Measurements from ENCODE around the gene FBXL2.
"Not testable (repeated sequence)": the region's sequence is repeated elsewhere in the genome, so short reads cannot be mapped to it uniquely, and the experiment has no call there.

FBXL2 gene

GRCh38 chr3:33388374-33389100, 111.3 kb downstream of the FBXL2 start:
- no peak for DNase-seq

- no peak for DNase-seq
Observed at GRCh38 chr3:33389908-33390307, 112.7 kb downstream of the FBXL2 start.

- DNase-seq, result peak in 1 of 2 donors; percentile 9
Observed at GRCh38 chr3:33391255-33391995, 114.2 kb downstream of the FBXL2 start.

GRCh38 chr3:33392144-33392543, 114.9 kb downstream of the FBXL2 start:
- DNase-seq, result no peak

GRCh38 chr3:33392703-33393125, 115.5 kb downstream of the FBXL2 start:
- DNase-seq, result no peak

- DNase-seq, result no peak
Observed at GRCh38 chr3:33394403-33395054, 117.3 kb downstream of the FBXL2 start.

GRCh38 chr3:33395900-33396299, 118.7 kb downstream of the FBXL2 start:
- no peak for DNase-seq

- DNase-seq, result no peak
Observed at GRCh38 chr3:33398410-33398809, 121.2 kb downstream of the FBXL2 start.

- no peak for DNase-seq
Observed at GRCh38 chr3:33401781-33402180, 124.5 kb downstream of the FBXL2 start.

GRCh38 chr3:33402936-33403335, 125.7 kb downstream of the FBXL2 start:
- DNase-seq, result no peak

GRCh38 chr3:33403756-33404155, 126.5 kb downstream of the FBXL2 start:
- DNase-seq, result no peak

- not testable (repeated sequence) for DNase-seq
Observed at GRCh38 chr3:33410816-33411215, 133.6 kb downstream of the FBXL2 start.

- DNase-seq, result no peak
Observed at GRCh38 chr3:33417066-33417673, 139.9 kb downstream of the FBXL2 start.

GRCh38 chr3:33419948-33420347, 142.7 kb downstream of the FBXL2 start:
- DNase-seq, result no peak

- DNase-seq, result peak in 1 of 2 donors; percentile 8
Observed at GRCh38 chr3:33420966-33421365, 143.7 kb downstream of the FBXL2 start.

- DNase-seq, result no peak
Observed at GRCh38 chr3:33424606-33425452, 147.6 kb downstream of the FBXL2 start.

GRCh38 chr3:33425453-33425852, 148.2 kb downstream of the FBXL2 start:
- no peak for DNase-seq

- DNase-seq, result no peak
Observed at GRCh38 chr3:33426068-33426467, 148.8 kb downstream of the FBXL2 start.

- DNase-seq, result no peak
Observed at GRCh38 chr3:33426630-33427317, 149.5 kb downstream of the FBXL2 start.

GRCh38 chr3:33428734-33429133, 151.5 kb downstream of the FBXL2 start:
- no peak for DNase-seq

- not testable (repeated sequence) for DNase-seq
Observed at GRCh38 chr3:33429306-33429705, 152.1 kb downstream of the FBXL2 start.

- no peak for DNase-seq
Observed at GRCh38 chr3:33430061-33430460, 152.8 kb downstream of the FBXL2 start.
